Aorta (tissue), 5 donors: ENCODE data around the gene M1AP. TPM values are rescaled to one million over a fixed set of nuclear protein-coding genes. Genes with fewer than 3 reads are reported as not detected.

ENCODE experiments used
- ATAC-seq: fragments of 200-7000 bp; cut with Tn5 transposase; one replicate; pipeline ENCODE4 v1.9.1; 2022; ENCODE audit warnings: moderate library complexity; ENCODE audit not compliant: low FRiP score
- DNase-seq, 2 donors: peaks; one replicate each; pipeline ENCODE4 v3.0.0-alpha.2; 2020
- H3K27ac ChIP-seq, 2 donors: one replicate each; pipeline ENCODE4 v1.5.1; 2013; ENCODE audit warnings: low read length in 2 of 2, mild to moderate bottlenecking in 2 of 2, moderate library complexity in 2 of 2, control low read depth in 1 of 2, inconsistent platforms in 1 of 2, low read depth in 1 of 2
- H3K27me3 ChIP-seq, 2 donors: one replicate each; pipeline ENCODE4 v1.6.1; 2013; ENCODE audit warnings: control low read depth in 1 of 2, low read length in 1 of 2, mild to moderate bottlenecking in 1 of 2, moderate library complexity in 1 of 2; ENCODE audit not compliant: insufficient read depth in 2 of 2, control insufficient read depth in 1 of 2
- H3K36me3 ChIP-seq, 2 donors: one replicate each; pipeline ENCODE4 v1.6.1; 2013; ENCODE audit warnings: control low read depth in 1 of 2, low read length in 1 of 2, mild to moderate bottlenecking in 1 of 2; ENCODE audit not compliant: insufficient read depth in 2 of 2, control insufficient read depth in 1 of 2
- H3K4me1 ChIP-seq, 2 donors: one replicate each; pipeline ENCODE4 v1.6.1; 2013; ENCODE audit warnings: low read length in 2 of 2, control low read depth in 1 of 2, mild to moderate bottlenecking in 1 of 2, moderate library complexity in 1 of 2; ENCODE audit not compliant: insufficient read depth in 2 of 2, control insufficient read depth in 1 of 2
- H3K4me3 ChIP-seq, 2 donors: one replicate each; pipeline ENCODE4 v1.5.1; 2013; ENCODE audit warnings: low read length in 2 of 2, control low read depth in 1 of 2, mild to moderate bottlenecking in 1 of 2
- H3K9me3 ChIP-seq: one replicate; pipeline ENCODE4 v1.6.1; 2013; ENCODE audit warnings: mild to moderate bottlenecking, low read length; ENCODE audit not compliant: control insufficient read depth
- WGBS, 2 donors: extraction: QIAGEN DNeasy Blood & Tissue Kit; methylation state at CpG; one replicate each; pipeline ENCODE4 v1.1.7; 2013; 5-methylcytosine and 5-hydroxymethylcytosine counted together
- intact Hi-C, 2 donors: fragments of 100-400 bp; cut with DNase I; formaldehyde crosslinking; loops; one replicate each; pipeline versions ENCODE4 v1.14.2 to v1.15.0; 2022
- polyA plus RNA-seq, 2 donors: library from polyadenylated mRNA; stranded (reverse); fragments of 200-250 nt; gene quantifications; one replicate each; pipeline ENCODE4 v1.2.3, GENCODE V29; 2013
- total RNA-seq, 2 donors: library from RNA; stranded (reverse); fragmentation: NEBNext Ultra II Directional; extraction: Animal tissue kit (Norgen Biotek cat#: 25700); gene quantifications; one replicate each; pipeline ENCODE4 v1.2.1, GENCODE V29; 2021
- donor health status: healthy with polysubstance abuse.
- donor health status: Bipolar disorder and iron deficiency.
- donor health status: DM: no; HTN: no; CAD: no.
- donor health status: DM: no; HTN: no; CAD: no.
- donor health status: DM: yes; HTN: yes; CAD: no.

M1AP gene
- total and polyA plus RNA-seq, 4 donors = 1.3 TPM; not detected in 3

- no peaks in the 10 kb centered on the region for H3K27me3 ChIP-seq
- H3K9me3 ChIP-seq = no peaks in the 10 kb centered on the region
- DNase-seq = no peak
- ATAC-seq = no peak
- H3K27ac ChIP-seq = no peak overlapping the region
- no peaks in the 10 kb centered on the region for H3K36me3 ChIP-seq
- WGBS, 2 donors = 74 to 81% methylated on average over 4 of the region's 4 CpGs
- intact Hi-C loops = loop anchor here in 1 of 2 donors (10.0 kb wide), 1 partner anchor 51 kb away; no protein-coding TSS in a partner anchor
- H3K4me1 ChIP-seq = no peaks in the 10 kb centered on the region
- no peak overlapping the region for H3K4me3 ChIP-seq
Observed at GRCh38 chr2:74533464-74533863, 114.7 kb downstream of the M1AP start.

GRCh38 chr2:74532222-74532621, 115.9 kb downstream of the M1AP start:
- DNase-seq (no peak), ATAC-seq (no peak)
- no peak overlapping the region for H3K4me3 ChIP-seq
- H3K27me3 ChIP-seq = no peaks in the 10 kb centered on the region
- H3K36me3 ChIP-seq = no peaks in the 10 kb centered on the region
- H3K9me3 ChIP-seq = no peaks in the 10 kb centered on the region
- no peak overlapping the region for H3K27ac ChIP-seq
- H3K4me1 ChIP-seq = no peaks in the 10 kb centered on the region
- intact Hi-C loops = loop anchor here in 1 of 2 donors (10.0 kb wide), 1 partner anchor 53 kb away; no protein-coding TSS in a partner anchor

GRCh38 chr2:74531666-74532065, 116.5 kb downstream of the M1AP start:
- H3K9me3 ChIP-seq = no peaks in the 10 kb centered on the region
- no peak overlapping the region for H3K27ac ChIP-seq
- H3K4me1 ChIP-seq = no peaks in the 10 kb centered on the region
- H3K36me3 ChIP-seq = peaks cover 0 to 3% of the 10 kb centered on the region in 2 donors
- 90% methylated on average over 7 of the region's 7 CpGs for WGBS, 2 donors
- no peak for DNase-seq
- intact Hi-C loops = loop anchor here in 1 of 2 donors (10.0 kb wide), 1 partner anchor 53 kb away; no protein-coding TSS in a partner anchor
- ATAC-seq = no peak
- no peaks in the 10 kb centered on the region for H3K27me3 ChIP-seq
- no peak overlapping the region for H3K4me3 ChIP-seq

GRCh38 chr2:74530239-74531187, 117.6 kb downstream of the M1AP start:
- Histone ChIP-seq H3K36me3 (peaks cover 0 to 5% of the 10 kb centered on the region in 2 donors), H3K27me3 (no peaks in the 10 kb centered on the region), H3K4me1 (no peaks in the 10 kb centered on the region), H3K9me3 (no peaks in the 10 kb centered on the region), H3K4me3 (peak overlapping the region; percentile 62 to 73), H3K27ac (peak overlapping the region in 1 of 2 donors; percentile 14)
- intact Hi-C loops = loop anchor here in 1 of 2 donors (10.0 kb wide), 1 partner anchor 54 kb away; no protein-coding TSS in a partner anchor
- ATAC-seq (peak; percentile 40), DNase-seq (peak; percentile 73 to 85)
- WGBS, 2 donors = 1% methylated on average over 49 to 54 of the region's 54 CpGs

GRCh38 chr2:74529357-74530238, 118.5 kb downstream of the M1AP start, which contains the start of the genes AUP1 and HTRA2:
Gene AUP1, minus strand, starts transcription at chr2:74529706. Its CDS starts 77 bp downstream, at chr2:74529629.
Gene HTRA2, plus strand, starts transcription at chr2:74529933. Its CDS starts 74 bp downstream, at chr2:74530007.
- Histone ChIP-seq H3K27ac (peak within 1 kb of the TSS in 1 of 2 donors; percentile 14), H3K9me3 (no peaks in the 10 kb centered on the region), H3K4me1 (no peaks in the 10 kb centered on the region), H3K36me3 (peaks cover 0 to 5% of the 10 kb centered on the region in 2 donors), H3K4me3 (peak within 1 kb of the TSS; percentile 73 to 83), H3K27me3 (no peaks in the 10 kb centered on the region)
- peak; percentile 98 for ATAC-seq
- 0% methylated on average over 87 of the region's 87 CpGs for WGBS, 2 donors
- intact Hi-C loops = loop anchor here (1.0 to 10.0 kb wide), 5 partner anchors 23 to 55 kb away; partner anchors contain the start of genes DOK1 (in 1 of the 2), PCGF1 (in 1 of the 2) and TTC31 (in 1 of the 2)
- DNase-seq = peak; percentile 99 to 100

GRCh38 chr2:74528600-74529356, 119.4 kb downstream of the M1AP start:
- peaks cover 0 to 5% of the 10 kb centered on the region in 2 donors for H3K36me3 ChIP-seq

GRCh38 chr2:74527741-74528140, 120.4 kb downstream of the M1AP start:
- H3K9me3 ChIP-seq = no peaks in the 10 kb centered on the region
- no peaks in the 10 kb centered on the region for H3K27me3 ChIP-seq
- H3K4me1 ChIP-seq = no peaks in the 10 kb centered on the region
- no peak overlapping the region for H3K4me3 ChIP-seq
- intact Hi-C loops = loop anchor here in 1 of 2 donors (2.0 to 5.0 kb wide), 2 partner anchors 21 to 55 kb away; partner anchors contain the start of gene PCGF1
- ATAC-seq (no peak), DNase-seq (no peak)
- peaks cover 0 to 5% of the 10 kb centered on the region in 2 donors for H3K36me3 ChIP-seq
- WGBS, 2 donors = 94 to 98% methylated on average over 9 of the region's 9 CpGs
- H3K27ac ChIP-seq = no peak overlapping the region

More at GRCh38 chr2:74528600-74529356, 119.4 kb downstream of the M1AP start:
- peak; percentile 3 for ATAC-seq
- Histone ChIP-seq H3K4me1 (no peaks in the 10 kb centered on the region), H3K9me3 (no peaks in the 10 kb centered on the region), H3K27me3 (no peaks in the 10 kb centered on the region), H3K27ac (peak overlapping the region in 1 of 2 donors; percentile 14), H3K4me3 (peak overlapping the region; percentile 52 to 83)
- no peak for DNase-seq
- intact Hi-C loops = loop anchor here in 1 of 2 donors (1.0 to 5.0 kb wide), 4 partner anchors 22 to 54 kb away; partner anchors contain the start of genes DOK1, PCGF1 and TTC31
- 16 to 18% methylated on average over 29 of the region's 29 CpGs for WGBS, 2 donors
